ENCODE data around the gene CHMP2B. TPM values are rescaled to one million over a fixed set of nuclear protein-coding genes. Genes with fewer than 3 reads are reported as not detected.
"Not testable (repeated sequence)": the region's sequence is repeated elsewhere in the genome, so short reads cannot be mapped to it uniquely, and the experiment has no call there.

Gene CHMP2B
- total RNA-seq, 1 experiment from 2014 or later: 54.3 TPM

GRCh38 chr3:87247430-87247773 is 20.3 kb downstream of the CHMP2B start:
- Histone ChIP-seq H3K79me2 (ENCODE audit: insufficient read depth, low read length) (peaks cover 10% of the 10 kb centered on the region; the same call in 1 of the 2 replicates), H3K36me3 (ENCODE audit: control insufficient read depth in 1 of 2, insufficient read depth in 2 of 2, low read length in 2 of 2) (0 out of 4 replicates have a peak, but pooled peaks cover 5 to 6% of the 10 kb centered on the region in 2 experiments), H4K20me1 (ENCODE audit: insufficient read depth) (peaks cover 7% of the 10 kb centered on the region; the same call in 1 of the 2 replicates), H3K4me3 (replicated peaks in 1 of 2; ENCODE audit: low read depth in 1 of 2, low read length in 2 of 2) (no peak overlapping the region), H3K4me1 (ENCODE audit: control insufficient read depth in 1 of 2, insufficient read depth in 2 of 2, low read length in 2 of 2) (peaks cover 0 to 3% of the 10 kb centered on the region in 2 experiments; a peak in 1 of 4 replicates), H3K27ac (ENCODE audit: low read depth, low read length) (no peak overlapping the region), H3K9me3 (ENCODE audit: control insufficient read depth in 1 of 2, insufficient read depth in 1 of 2, low read depth in 1 of 2, low read length in 2 of 2) (no peaks in the 10 kb centered on the region), H3K9me2 (ENCODE audit: insufficient read depth) (no peaks in the 10 kb centered on the region), H3K9ac (ENCODE audit: low read length) (no peak overlapping the region), H3K4me2 (ENCODE audit: low read length) (no peak overlapping the region), H2AFZ (ENCODE audit: low read depth, low read length, poor library complexity, severe bottlenecking) (no peak overlapping the region), H3K27me3 (ENCODE audit: insufficient read depth, low read length) (no peaks in the 10 kb centered on the region)
- TF ChIP-seq TCF7L2 (IDR thresholded peaks at IDR 0.05; ENCODE audit: borderline replicate concordance, extremely low read depth, insufficient read depth, insufficient read length) (no peak), CEBPB (IDR thresholded peaks at IDR 0.05; ENCODE audit: low read depth) (no peak), ZNF274 (IDR thresholded peaks at IDR 0.05; ENCODE audit: low read depth, low read length) (no peak), POLR2AphosphoS5 (IDR thresholded peaks at IDR 0.05; ENCODE audit: low read depth, low read length) (no peak)
- TF ChIP-seq, protein P1, sequence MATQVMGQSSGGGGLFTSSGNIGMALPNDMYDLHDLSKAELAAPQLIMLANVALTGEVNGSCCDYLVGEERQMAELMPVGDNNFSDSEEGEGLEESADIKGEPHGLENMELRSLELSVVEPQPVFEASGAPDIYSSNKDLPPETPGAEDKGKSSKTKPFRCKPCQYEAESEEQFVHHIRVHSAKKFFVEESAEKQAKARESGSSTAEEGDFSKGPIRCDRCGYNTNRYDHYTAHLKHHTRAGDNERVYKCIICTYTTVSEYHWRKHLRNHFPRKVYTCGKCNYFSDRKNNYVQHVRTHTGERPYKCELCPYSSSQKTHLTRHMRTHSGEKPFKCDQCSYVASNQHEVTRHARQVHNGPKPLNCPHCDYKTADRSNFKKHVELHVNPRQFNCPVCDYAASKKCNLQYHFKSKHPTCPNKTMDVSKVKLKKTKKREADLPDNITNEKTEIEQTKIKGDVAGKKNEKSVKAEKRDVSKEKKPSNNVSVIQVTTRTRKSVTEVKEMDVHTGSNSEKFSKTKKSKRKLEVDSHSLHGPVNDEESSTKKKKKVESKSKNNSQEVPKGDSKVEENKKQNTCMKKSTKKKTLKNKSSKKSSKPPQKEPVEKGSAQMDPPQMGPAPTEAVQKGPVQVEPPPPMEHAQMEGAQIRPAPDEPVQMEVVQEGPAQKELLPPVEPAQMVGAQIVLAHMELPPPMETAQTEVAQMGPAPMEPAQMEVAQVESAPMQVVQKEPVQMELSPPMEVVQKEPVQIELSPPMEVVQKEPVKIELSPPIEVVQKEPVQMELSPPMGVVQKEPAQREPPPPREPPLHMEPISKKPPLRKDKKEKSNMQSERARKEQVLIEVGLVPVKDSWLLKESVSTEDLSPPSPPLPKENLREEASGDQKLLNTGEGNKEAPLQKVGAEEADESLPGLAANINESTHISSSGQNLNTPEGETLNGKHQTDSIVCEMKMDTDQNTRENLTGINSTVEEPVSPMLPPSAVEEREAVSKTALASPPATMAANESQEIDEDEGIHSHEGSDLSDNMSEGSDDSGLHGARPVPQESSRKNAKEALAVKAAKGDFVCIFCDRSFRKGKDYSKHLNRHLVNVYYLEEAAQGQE (IDR thresholded peaks at IDR 0.05; ENCODE audit: low read depth): no peak
- TF ChIP-seq, protein P2, sequence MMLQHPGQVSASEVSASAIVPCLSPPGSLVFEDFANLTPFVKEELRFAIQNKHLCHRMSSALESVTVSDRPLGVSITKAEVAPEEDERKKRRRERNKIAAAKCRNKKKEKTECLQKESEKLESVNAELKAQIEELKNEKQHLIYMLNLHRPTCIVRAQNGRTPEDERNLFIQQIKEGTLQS (IDR thresholded peaks at IDR 0.05): no peak
- ATAC-seq (no peak), DNase-seq (ENCODE audit: low read depth, low spot score) (no peak)
- no TSS peak for BruUV-seq (replicated peaks)
- POLR2A ChIA-PET: no interaction called here
- CTCF ChIA-PET: no interaction called here
- RAD21 ChIA-PET (ENCODE audit: low non-redundant PET in 1 of 2, low total read pairs in 2 of 2, uncharacterized antibody in 2 of 2, unreplicated experiment in 2 of 2): no interaction called here
- intact Hi-C loops (cut with micrococcal nuclease): no loop called here

- H3K9ac ChIP-seq (ENCODE audit: low read length); H3K9me2 ChIP-seq (ENCODE audit: insufficient read depth); DNase-seq (ENCODE audit: low read depth, low spot score); H3K4me3 ChIP-seq (replicated peaks in 1 of 2; ENCODE audit: low read depth in 1 of 2, low read length in 2 of 2); H3K4me1 ChIP-seq (ENCODE audit: control insufficient read depth in 1 of 2, insufficient read depth in 2 of 2, low read length in 2 of 2); H3K27ac ChIP-seq (ENCODE audit: low read depth, low read length); BruUV-seq (replicated peaks); H3K36me3 ChIP-seq (ENCODE audit: control insufficient read depth in 1 of 2, insufficient read depth in 2 of 2, low read length in 2 of 2); H4K20me1 ChIP-seq (ENCODE audit: insufficient read depth); RAD21 ChIA-PET (ENCODE audit: low non-redundant PET in 1 of 2, low total read pairs in 2 of 2, uncharacterized antibody in 2 of 2, unreplicated experiment in 2 of 2); H3K79me2 ChIP-seq (ENCODE audit: insufficient read depth, low read length); H3K27me3 ChIP-seq (ENCODE audit: insufficient read depth, low read length); H3K9me3 ChIP-seq (ENCODE audit: control insufficient read depth in 1 of 2, insufficient read depth in 1 of 2, low read depth in 1 of 2, low read length in 2 of 2); CTCF ChIA-PET; intact Hi-C loops (cut with micrococcal nuclease); H3K4me2 ChIP-seq (ENCODE audit: low read length); H2AFZ ChIP-seq (ENCODE audit: low read depth, low read length, poor library complexity, severe bottlenecking); ATAC-seq: not testable (repeated sequence)
- POLR2A ChIA-PET: interaction anchor here (1.3 kb wide), 1 partner anchor 11 kb away, joined by 3 read pairs; no protein-coding TSS in a partner anchor
Measured at GRCh38 chr3:87248231-87248630, 21.1 kb downstream of the CHMP2B start.

Data from HCT116 (cell line).